ENCODE results near the gene MRPS6. TPM values are rescaled to one million over a fixed set of nuclear protein-coding genes. Genes with fewer than 3 reads are reported as not detected.

Gene MRPS6
- total and polyA plus RNA-seq, 2 donors from 2014 or later: 52.3 to 270 TPM

GRCh38 chr21:34184232-34184631, 110.9 kb downstream of the MRPS6 start:
- no peak for FAIRE-seq
- H3K4me3 ChIP-seq (ENCODE audit: low read length in 3 of 3): no peak overlapping the region
- no peaks in the 10 kb centered on the region for H3K4me1 ChIP-seq (ENCODE audit: control insufficient read depth in 2 of 3, insufficient read depth in 2 of 3, low read depth in 1 of 3, low read length in 3 of 3)
- no peaks in the 10 kb centered on the region for H3K9me3 ChIP-seq (ENCODE audit: control insufficient read depth in 2 of 3, insufficient read depth in 1 of 3, low read length in 3 of 3)
- no peaks in the 10 kb centered on the region for H3K36me3 ChIP-seq (ENCODE audit: control insufficient read depth in 2 of 3, insufficient read depth in 3 of 3, low read length in 3 of 3)
- intact Hi-C loops (cut with DNase I): no loop called here
- TF ChIP-seq CTCF (IDR thresholded peaks at IDR 0.05; ENCODE audit: borderline replicate concordance, extremely low read depth, insufficient read depth): no peak
- no peak overlapping the region for H3K27ac ChIP-seq (ENCODE audit: low read depth in 2 of 2, low read length in 2 of 2)
- H3K9ac ChIP-seq (ENCODE audit: low read length in 3 of 3): no peak overlapping the region
- no peaks in the 10 kb centered on the region for H3K27me3 ChIP-seq (ENCODE audit: control insufficient read depth, insufficient read depth, low read length)
- no peak for DNase-seq

GRCh38 chr21:34185026-34185750, 111.8 kb downstream of the MRPS6 start:
- Histone ChIP-seq H3K9ac (ENCODE audit: low read length in 3 of 3) (no peak overlapping the region), H3K36me3 (ENCODE audit: control insufficient read depth in 2 of 3, insufficient read depth in 3 of 3, low read length in 3 of 3) (no peaks in the 10 kb centered on the region), H3K27me3 (ENCODE audit: control insufficient read depth, insufficient read depth, low read length) (no peaks in the 10 kb centered on the region), H3K4me3 (ENCODE audit: low read length in 3 of 3) (no peak overlapping the region), H3K27ac (ENCODE audit: low read depth in 2 of 2, low read length in 2 of 2) (no peak overlapping the region), H3K4me1 (ENCODE audit: control insufficient read depth in 2 of 3, insufficient read depth in 2 of 3, low read depth in 1 of 3, low read length in 3 of 3) (no peaks in the 10 kb centered on the region), H3K9me3 (ENCODE audit: control insufficient read depth in 2 of 3, insufficient read depth in 1 of 3, low read length in 3 of 3) (no peaks in the 10 kb centered on the region)
- DNase-seq: no peak
- intact Hi-C loops (cut with DNase I): no loop called here
- no peak for FAIRE-seq
- TF ChIP-seq CTCF (IDR thresholded peaks at IDR 0.05; ENCODE audit: borderline replicate concordance, extremely low read depth, insufficient read depth): no peak

GRCh38 chr21:34186109-34186719, 112.8 kb downstream of the MRPS6 start:
- Histone ChIP-seq H3K36me3 (ENCODE audit: control insufficient read depth in 2 of 3, insufficient read depth in 3 of 3, low read length in 3 of 3) (no peaks in the 10 kb centered on the region), H3K4me3 (ENCODE audit: low read length in 3 of 3) (no peak overlapping the region), H3K9ac (ENCODE audit: low read length in 3 of 3) (no peak overlapping the region), H3K4me1 (ENCODE audit: control insufficient read depth in 2 of 3, insufficient read depth in 2 of 3, low read depth in 1 of 3, low read length in 3 of 3) (no peaks in the 10 kb centered on the region), H3K9me3 (ENCODE audit: control insufficient read depth in 2 of 3, insufficient read depth in 1 of 3, low read length in 3 of 3) (no peaks in the 10 kb centered on the region), H3K27me3 (ENCODE audit: control insufficient read depth, insufficient read depth, low read length) (no peaks in the 10 kb centered on the region), H3K27ac (ENCODE audit: low read depth in 2 of 2, low read length in 2 of 2) (no peak overlapping the region)
- intact Hi-C loops (cut with DNase I): no loop called here
- FAIRE-seq (no peak), DNase-seq (no peak)
- TF ChIP-seq CTCF (IDR thresholded peaks at IDR 0.05; ENCODE audit: borderline replicate concordance, extremely low read depth, insufficient read depth): no peak
